Measurements from ENCODE around the gene SPRR2B.
"Not testable (repeated sequence)": the region's sequence is repeated elsewhere in the genome, so short reads cannot be mapped to it uniquely, and the experiment has no call there.

The SPRR2B gene

GRCh38 chr1:153071511-153071910, at the start of gene SPRR2B:
SPRR2B (minus strand) TSS chr1:153071611; CDS start chr1:153070839, 772 bp downstream.
- DNase-seq (ENCODE audit: low read depth), result no peak

- no peak for DNase-seq (ENCODE audit: low read depth)
Observed at GRCh38 chr1:153120945-153121344, 49.5 kb upstream of the SPRR2B start.

DNA sequence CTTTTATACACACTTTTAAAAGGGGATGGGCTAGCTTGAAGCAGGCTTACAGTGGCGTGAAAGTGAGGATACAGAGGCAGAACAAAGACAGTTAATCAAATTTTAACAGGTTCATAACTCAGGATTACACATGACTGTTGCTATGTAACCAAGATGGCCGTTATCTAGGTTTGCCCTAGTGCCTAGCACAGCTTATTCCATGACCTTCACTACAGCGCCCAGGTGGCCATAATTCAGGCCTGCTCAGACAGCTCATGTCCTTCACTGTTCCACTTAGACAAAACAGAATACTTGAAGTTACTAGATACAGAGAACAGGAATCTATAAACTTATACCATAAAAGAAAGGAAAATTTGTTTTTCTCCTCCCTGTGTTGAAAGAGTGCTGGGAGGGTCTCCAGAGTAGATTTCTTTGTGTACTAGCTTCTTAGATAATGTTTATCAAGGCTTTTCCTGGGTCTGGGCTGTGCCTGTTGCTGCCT, 48.1 kb upstream of the SPRR2B start:
- DNase-seq (ENCODE audit: low read depth), result peak; percentile 85

DNA sequence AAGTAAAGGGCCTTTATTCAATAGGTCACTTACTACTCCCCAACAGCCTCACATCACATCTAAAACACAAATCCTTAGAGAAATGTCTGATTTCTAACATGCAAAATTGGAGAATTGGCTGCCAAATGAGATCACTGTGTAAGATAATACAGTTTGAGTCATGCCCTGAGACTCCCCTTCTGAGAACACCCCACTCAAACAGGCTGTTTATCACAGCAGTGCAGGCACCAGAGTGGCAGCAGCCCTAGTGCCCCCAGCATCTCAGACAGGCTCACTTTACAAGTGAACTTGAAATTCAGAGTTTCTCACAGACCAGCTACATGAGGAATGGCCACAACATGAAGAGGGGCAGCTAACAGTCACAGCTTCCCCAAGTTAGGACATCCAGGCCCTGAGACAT, 43.9 kb upstream of the SPRR2B start:
- peak; percentile 3 for DNase-seq (ENCODE audit: low read depth)

DNA sequence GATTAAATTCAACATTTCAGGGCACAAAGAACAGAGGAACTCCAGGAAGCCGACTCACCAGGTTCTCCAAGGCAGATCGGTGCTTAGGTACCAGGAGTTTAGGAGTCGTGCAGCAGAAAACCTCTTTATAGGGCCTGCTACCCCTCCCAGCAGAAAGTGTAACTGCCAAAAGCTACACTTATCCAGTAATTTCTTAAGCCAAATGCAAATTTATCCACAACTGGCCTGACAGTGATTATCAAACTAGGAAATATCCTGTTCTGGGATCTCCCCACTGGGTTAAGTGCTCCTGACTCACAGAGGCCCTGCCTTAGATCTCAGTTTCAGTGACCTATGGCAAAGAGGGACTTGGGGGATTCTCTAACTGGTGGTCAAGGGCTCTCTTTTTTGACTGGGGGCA, 42.0 kb upstream of the SPRR2B start, which contains the start of gene SPRR2F:
Gene SPRR2F (minus strand): TSS at position 101 of the 400 bp plus-strand sequence. CDS start 783 bp downstream, outside the sequence.
- no peak for DNase-seq (ENCODE audit: low read depth)

DNA sequence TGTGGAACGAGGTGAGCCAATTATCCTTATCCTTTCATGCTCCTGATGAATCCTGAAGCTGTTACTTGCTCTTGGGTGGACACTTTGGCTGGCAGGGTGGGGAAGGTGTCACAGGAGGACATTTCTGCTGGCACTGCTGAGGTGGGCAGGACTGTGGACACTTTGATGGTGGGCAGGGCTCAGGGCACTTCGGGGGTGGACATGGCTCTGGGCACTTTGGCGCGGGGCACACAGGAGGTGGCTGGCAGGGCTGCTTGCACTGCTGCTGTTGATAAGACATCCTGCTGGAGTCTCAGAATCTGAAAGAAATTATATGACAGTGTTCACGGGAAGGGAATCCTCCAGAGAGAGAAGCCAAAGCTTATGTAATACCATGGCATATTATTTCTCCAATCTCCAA, 41.0 kb upstream of the SPRR2B start:
- not testable (repeated sequence) for DNase-seq (ENCODE audit: low read depth)

- DNase-seq (ENCODE audit: low read depth), result peak; percentile 55
Observed at GRCh38 chr1:153100245-153100644, 28.8 kb upstream of the SPRR2B start.

GRCh38 chr1:153099461-153100045, 28.1 kb upstream of the SPRR2B start:
- DNase-seq (ENCODE audit: low read depth), result no peak

DNA sequence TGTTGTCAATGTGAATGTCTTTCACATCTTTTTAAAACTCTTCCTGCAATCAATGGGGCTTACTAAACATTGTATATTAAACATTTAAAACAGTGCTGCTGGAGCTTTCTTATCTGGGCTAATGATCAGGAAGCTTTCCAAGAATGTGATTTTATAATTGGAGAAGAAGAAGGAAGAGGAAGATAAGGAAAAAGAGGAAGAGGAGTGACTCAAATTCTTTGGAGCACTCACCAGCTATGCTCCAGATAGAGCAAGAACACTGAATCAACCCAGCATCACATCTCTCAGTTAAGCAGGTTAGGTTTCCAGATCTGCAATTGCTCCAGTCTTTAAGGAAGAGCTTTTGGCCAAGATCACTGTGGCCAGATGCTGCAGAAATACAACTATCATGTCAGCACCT, 24.4 kb upstream of the SPRR2B start:
- no peak for DNase-seq (ENCODE audit: low read depth)

GRCh38 chr1:153094426-153094825, 23.0 kb upstream of the SPRR2B start, which contains the start of gene SPRR2E:
SPRR2E (minus strand) TSS chr1:153094526; CDS start chr1:153093751, 775 bp downstream.
- DNase-seq (ENCODE audit: low read depth), result no peak

DNA sequence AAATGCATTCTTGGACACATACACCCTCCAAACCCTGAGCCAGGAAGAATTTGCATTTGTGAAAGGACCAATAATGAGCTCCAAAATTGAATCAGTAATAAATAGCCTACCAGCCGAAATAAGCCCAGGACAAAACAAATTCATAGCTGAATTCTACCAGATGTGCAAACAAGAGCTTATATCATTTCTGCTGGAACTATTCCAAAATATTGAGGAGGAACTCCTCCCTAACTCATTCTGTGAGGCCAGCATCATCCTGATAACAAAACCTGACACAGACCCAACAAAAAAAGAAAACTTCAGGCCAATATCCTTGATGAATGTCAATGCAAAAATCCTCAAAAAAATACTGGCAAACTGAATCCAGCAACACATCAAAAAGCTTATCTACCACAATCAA, 16.2 kb upstream of the SPRR2B start:
- no peak for DNase-seq (ENCODE audit: low read depth)

- DNase-seq (ENCODE audit: low read depth), result no peak
Observed at GRCh38 chr1:153081736-153082135, 10.3 kb upstream of the SPRR2B start.

DNA sequence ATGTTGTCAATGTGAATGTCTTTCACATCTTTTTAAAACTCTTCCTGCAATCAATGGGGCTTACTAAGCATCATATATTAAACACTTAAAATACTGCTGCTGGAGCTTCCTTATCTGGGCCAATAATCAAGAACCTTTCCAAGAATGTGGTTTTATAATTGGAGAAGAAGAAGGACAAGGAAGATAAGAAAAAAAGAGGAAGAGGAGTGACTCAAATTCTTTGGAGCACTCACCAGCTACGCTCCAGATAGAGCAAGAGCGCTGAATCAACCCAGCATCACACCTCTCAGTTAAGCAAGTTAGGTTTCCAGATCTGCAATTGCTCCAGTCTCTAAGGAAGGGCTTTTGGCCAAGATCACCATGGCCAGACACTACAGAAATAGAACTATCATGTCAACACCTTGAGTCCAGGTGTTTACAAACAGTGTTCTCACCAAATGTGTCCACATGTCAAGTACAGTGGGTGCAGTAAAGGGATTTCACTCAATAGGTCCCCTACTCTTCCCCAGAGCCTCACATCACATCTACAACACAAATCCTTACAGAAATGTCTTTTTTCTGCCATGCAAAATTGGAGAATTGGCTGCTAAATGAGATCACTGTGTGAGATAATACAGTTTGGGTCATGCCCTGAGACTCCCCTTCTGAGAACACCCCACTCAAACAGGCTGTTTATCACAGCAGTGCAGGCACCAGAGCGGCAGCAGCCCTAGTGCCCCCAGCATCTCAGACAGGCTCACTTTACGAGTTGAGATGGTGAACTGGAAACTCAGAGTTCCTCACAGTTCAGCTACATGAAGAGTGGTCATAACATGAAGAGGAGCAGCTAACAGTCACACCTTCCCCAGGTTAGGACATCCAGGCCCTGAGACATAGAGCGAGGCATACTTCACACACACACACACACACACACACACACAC, 1.7 kb upstream of the SPRR2B start:
- DNase-seq (ENCODE audit: low read depth), result no peak

GRCh38 chr1:153070243-153070642, 1.2 kb downstream of the SPRR2B start:
- DNase-seq (ENCODE audit: low read depth), result no peak

DNA sequence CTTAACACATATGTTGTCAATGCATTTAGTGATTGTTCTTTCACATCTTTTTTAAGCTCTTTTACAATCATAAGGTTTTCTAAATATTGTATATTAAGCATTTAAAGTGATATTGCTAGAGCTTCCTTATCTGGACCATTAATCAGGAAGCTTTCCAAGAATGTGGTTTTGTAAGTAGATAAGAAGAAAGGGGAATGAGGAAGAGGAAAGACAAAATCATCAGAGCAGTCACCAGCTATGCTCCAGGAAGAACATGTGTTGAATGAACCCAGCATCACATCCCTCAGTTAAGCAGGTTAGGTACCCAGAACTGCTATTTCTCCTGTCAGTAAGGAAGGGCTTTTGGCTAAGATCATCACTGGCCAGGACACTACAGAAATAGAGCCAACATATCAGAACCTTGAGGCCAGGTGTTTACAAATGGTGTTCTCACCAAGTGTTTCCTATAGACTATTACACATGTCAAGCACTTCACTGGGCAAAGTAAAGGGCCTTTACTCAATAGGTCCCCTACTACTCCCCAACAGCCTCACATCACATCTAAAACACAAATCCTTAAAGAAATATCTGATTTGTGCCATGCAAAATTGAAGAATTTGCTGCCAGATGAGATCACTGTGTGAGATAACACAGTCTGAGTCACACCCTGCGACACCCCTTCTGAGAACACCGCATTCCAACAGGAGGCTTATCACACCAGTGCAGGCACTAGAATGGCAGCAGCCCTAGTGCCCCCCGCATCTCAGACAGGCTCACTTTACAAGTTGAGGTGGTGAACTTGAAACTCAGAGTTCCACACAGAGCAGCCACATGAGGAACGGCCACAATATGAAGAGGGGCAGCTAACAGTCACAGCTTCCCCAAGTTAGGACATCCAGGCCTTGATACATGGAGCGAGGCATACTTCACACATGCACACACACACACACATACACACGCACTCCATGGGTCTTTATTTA, 12.3 kb downstream of the SPRR2B start:
- DNase-seq (ENCODE audit: low read depth), result peak; percentile 7

DNA sequence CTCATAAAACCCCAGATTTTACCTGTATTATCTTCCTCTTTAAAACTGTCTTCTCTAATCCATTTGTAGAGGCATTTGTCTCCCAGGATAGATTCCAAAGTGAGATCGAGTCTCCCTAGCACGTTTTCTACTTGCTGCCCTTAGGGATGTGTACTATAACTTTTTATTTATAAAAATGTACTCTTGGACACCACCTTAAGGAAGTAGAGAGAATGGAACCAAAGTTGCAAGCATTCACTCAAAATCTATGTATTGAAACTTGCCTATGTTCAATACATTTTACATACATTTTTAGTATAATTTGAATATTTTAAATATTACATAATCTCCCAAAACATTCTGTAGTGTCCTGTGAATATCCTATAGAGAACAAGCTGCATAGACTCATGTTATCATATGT, 13.3 kb downstream of the SPRR2B start:
- no peak for DNase-seq (ENCODE audit: low read depth)

- no peak for DNase-seq (ENCODE audit: low read depth)
Observed at GRCh38 chr1:153057375-153057774, 14.0 kb downstream of the SPRR2B start, which contains the start of gene SPRR2A. SPRR2A (minus strand) TSS chr1:153057512; CDS start chr1:153056735, 777 bp downstream.

GRCh38 chr1:153056111-153056510, 15.3 kb downstream of the SPRR2B start:
- DNase-seq (ENCODE audit: low read depth), result not testable (repeated sequence)

DNA sequence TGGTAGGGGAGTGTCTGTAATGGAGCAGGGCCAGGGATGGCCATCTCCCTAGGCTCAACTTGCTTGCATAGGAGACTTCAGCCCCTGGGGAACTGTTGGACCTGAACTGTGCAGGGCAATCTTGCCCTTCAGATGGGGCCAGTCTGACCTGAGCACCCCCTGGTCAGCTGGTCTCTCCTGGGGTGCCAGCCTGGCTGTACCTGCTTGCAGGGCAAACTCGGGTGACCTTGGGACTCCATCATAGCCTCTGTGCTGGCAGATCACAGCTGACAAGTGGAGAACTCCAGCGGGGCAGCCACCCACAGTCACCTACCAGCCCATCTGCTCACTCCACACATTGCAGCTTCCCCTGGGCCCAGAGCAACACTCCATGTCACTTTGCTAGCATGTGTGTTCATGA, 22.2 kb downstream of the SPRR2B start:
- DNase-seq (ENCODE audit: low read depth), result no peak

DNA sequence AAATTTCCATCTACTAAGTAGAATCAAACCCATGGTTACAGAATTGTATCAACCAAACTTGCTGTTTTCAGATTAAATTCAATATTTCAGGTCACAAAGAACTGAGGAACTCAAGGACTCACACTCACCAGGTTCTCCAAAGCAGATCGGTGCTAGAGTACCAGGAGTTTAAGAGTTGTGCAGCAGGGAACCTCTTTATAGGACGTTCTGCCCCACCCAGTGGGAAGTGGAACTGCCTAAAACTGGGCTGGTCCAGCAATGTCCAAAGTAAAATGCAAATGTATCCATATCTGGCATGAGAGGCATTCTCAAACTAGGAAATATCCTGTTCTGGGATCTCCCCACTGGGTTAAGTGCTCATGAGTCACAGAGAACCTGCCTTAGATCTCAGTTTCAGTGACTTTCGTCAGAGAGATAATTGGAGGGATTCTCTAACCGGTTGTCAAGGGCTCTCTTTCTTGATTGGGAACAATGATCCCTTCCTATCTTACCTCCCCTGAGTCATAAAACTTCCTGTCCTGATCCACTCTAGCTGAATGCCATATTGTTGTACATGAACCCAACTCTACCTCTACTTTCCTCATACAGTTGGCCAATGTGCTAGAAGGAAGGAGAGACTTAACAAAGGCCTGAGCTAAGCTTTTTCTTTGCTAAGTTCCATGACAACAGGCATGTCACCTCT, 30.3 kb downstream of the SPRR2B start, which contains the start of gene SPRR2D:
Gene SPRR2D (minus strand): TSS at position 171 of the 682 bp plus-strand sequence. CDS start 774 bp downstream, outside the sequence.
- no peak for DNase-seq (ENCODE audit: low read depth)

- DNase-seq (ENCODE audit: low read depth), result no peak
Observed at GRCh38 chr1:153035211-153035610, 36.2 kb downstream of the SPRR2B start.
